ENCODE results near the gene SMARCB1. TPM values are rescaled to one million over a fixed set of nuclear protein-coding genes. Genes with fewer than 3 reads are reported as not detected.

Gene SMARCB1
- total RNA-seq, 3 donors from 2014 or later, result 34.6 to 60.2 (median 50.1) TPM

- TF ChIP-seq, protein P1, sequence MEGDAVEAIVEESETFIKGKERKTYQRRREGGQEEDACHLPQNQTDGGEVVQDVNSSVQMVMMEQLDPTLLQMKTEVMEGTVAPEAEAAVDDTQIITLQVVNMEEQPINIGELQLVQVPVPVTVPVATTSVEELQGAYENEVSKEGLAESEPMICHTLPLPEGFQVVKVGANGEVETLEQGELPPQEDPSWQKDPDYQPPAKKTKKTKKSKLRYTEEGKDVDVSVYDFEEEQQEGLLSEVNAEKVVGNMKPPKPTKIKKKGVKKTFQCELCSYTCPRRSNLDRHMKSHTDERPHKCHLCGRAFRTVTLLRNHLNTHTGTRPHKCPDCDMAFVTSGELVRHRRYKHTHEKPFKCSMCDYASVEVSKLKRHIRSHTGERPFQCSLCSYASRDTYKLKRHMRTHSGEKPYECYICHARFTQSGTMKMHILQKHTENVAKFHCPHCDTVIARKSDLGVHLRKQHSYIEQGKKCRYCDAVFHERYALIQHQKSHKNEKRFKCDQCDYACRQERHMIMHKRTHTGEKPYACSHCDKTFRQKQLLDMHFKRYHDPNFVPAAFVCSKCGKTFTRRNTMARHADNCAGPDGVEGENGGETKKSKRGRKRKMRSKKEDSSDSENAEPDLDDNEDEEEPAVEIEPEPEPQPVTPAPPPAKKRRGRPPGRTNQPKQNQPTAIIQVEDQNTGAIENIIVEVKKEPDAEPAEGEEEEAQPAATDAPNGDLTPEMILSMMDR (IDR thresholded peaks at IDR 0.05), result no peak
- TF ChIP-seq POLR2A (IDR thresholded peaks at IDR 0.05) (no peak), POLR2AphosphoS5 (IDR thresholded peaks at IDR 0.05) (no peak)
- H3K9me3 ChIP-seq, result no peaks in the 10 kb centered on the region
- H3K27me3 ChIP-seq, result no peaks in the 10 kb centered on the region
- H3K4me3 ChIP-seq, result no peak overlapping the region
- no peak for DNase-seq (ENCODE audit: low spot score in 2 of 2)
- H3K4me1 ChIP-seq, result peaks cover 0 to 6% of the 10 kb centered on the region in 2 donors
- no peaks in the 10 kb centered on the region for H3K36me3 ChIP-seq
- H3K27ac ChIP-seq, result no peak overlapping the region
- intact Hi-C loops (cut with DNase I; ENCODE audit: low total_unique reads), result loop anchor here (10.0 kb wide), 1 partner anchor 59 kb away; the partner anchor contains the start of gene DERL3
These were observed 10.9 kb upstream of the SMARCB1 start for GRCh38 chr22:23775779-23776375.

- no peaks in the 10 kb centered on the region for H3K27me3 ChIP-seq
- H3K4me3 ChIP-seq, result no peak overlapping the region
- DNase-seq (ENCODE audit: low spot score in 2 of 2), result no peak
- H3K4me1 ChIP-seq, result peaks cover 0 to 4% of the 10 kb centered on the region in 2 donors
- no peaks in the 10 kb centered on the region for H3K36me3 ChIP-seq
- no peak overlapping the region for H3K27ac ChIP-seq
- H3K9me3 ChIP-seq, result no peaks in the 10 kb centered on the region
- intact Hi-C loops (cut with DNase I; ENCODE audit: low total_unique reads), result loop anchor here (10.0 kb wide), 1 partner anchor 57 kb away; the partner anchor contains the start of gene DERL3
- TF ChIP-seq, protein P1 (IDR thresholded peaks at IDR 0.05), result no peak
- TF ChIP-seq POLR2AphosphoS5 (IDR thresholded peaks at IDR 0.05) (no peak), POLR2A (IDR thresholded peaks at IDR 0.05) (no peak)
These were observed 8.8 kb upstream of the SMARCB1 start for GRCh38 chr22:23777776-23778576.

GRCh38 chr22:23778577-23778900 lies 8.2 kb upstream of the SMARCB1 start:
- H3K4me3 ChIP-seq, result no peak overlapping the region
- H3K4me1 ChIP-seq, result no peaks in the 10 kb centered on the region
- no peak for TF ChIP-seq POLR2AphosphoS5 (IDR thresholded peaks at IDR 0.05)
- TF ChIP-seq POLR2A (IDR thresholded peaks at IDR 0.05), result no peak
- TF ChIP-seq, protein P1 (IDR thresholded peaks at IDR 0.05), result no peak
- no peak for DNase-seq (ENCODE audit: low spot score in 2 of 2)
- no peaks in the 10 kb centered on the region for H3K9me3 ChIP-seq
- H3K27ac ChIP-seq, result no peak overlapping the region
- H3K36me3 ChIP-seq, result no peaks in the 10 kb centered on the region
- intact Hi-C loops (cut with DNase I; ENCODE audit: low total_unique reads), result loop anchor here (10.0 kb wide), 1 partner anchor 56 kb away; the partner anchor contains the start of gene DERL3
- H3K27me3 ChIP-seq, result no peaks in the 10 kb centered on the region

- H3K27me3 ChIP-seq, result no peaks in the 10 kb centered on the region
- no peak overlapping the region for H3K4me3 ChIP-seq
- intact Hi-C loops (cut with DNase I; ENCODE audit: low total_unique reads), result loop anchor here (10.0 kb wide), 1 partner anchor 56 kb away; the partner anchor contains the start of gene DERL3
- no peak overlapping the region for H3K27ac ChIP-seq
- TF ChIP-seq POLR2A (IDR thresholded peaks at IDR 0.05), result no peak
- TF ChIP-seq, protein P1 (IDR thresholded peaks at IDR 0.05), result no peak
- no peak for TF ChIP-seq POLR2AphosphoS5 (IDR thresholded peaks at IDR 0.05)
- no peaks in the 10 kb centered on the region for H3K9me3 ChIP-seq
- DNase-seq (ENCODE audit: low spot score in 2 of 2), result no peak
- H3K36me3 ChIP-seq, result no peaks in the 10 kb centered on the region
- no peaks in the 10 kb centered on the region for H3K4me1 ChIP-seq
These were observed 7.7 kb upstream of the SMARCB1 start for GRCh38 chr22:23779083-23779482.

- intact Hi-C loops (cut with DNase I; ENCODE audit: low total_unique reads), result loop anchor here (10.0 kb wide), 1 partner anchor 55 kb away; the partner anchor contains the start of gene DERL3
- TF ChIP-seq, protein P1 (IDR thresholded peaks at IDR 0.05), result no peak
- TF ChIP-seq POLR2AphosphoS5 (IDR thresholded peaks at IDR 0.05) (no peak), POLR2A (IDR thresholded peaks at IDR 0.05) (no peak)
- no peak overlapping the region for H3K4me3 ChIP-seq
- DNase-seq (ENCODE audit: low spot score in 2 of 2), result no peak
- H3K4me1 ChIP-seq, result no peaks in the 10 kb centered on the region
- no peaks in the 10 kb centered on the region for H3K9me3 ChIP-seq
- no peak overlapping the region for H3K27ac ChIP-seq
- H3K27me3 ChIP-seq, result no peaks in the 10 kb centered on the region
- H3K36me3 ChIP-seq, result no peaks in the 10 kb centered on the region
These were observed 7.0 kb upstream of the SMARCB1 start for GRCh38 chr22:23779731-23780130.

Measured in breast epithelium (tissue), 4 donors.